HG02852 (cell line): ENCODE data around the gene DTX1.
"Not testable (repeated sequence)": the region's sequence is repeated elsewhere in the genome, so short reads cannot be mapped to it uniquely, and the experiment has no call there.

ENCODE experiments used
- ATAC-seq: cut with Tn5 transposase; IDR thresholded peaks from one replicate; pipeline ENCODE4 v1.9.1; 2021; ENCODE audit warnings: mild to moderate bottlenecking, moderate library complexity; ENCODE audit not compliant: unreplicated experiment

The DTX1 gene

GRCh38 chr12:113135178-113136127 lies 78.9 kb downstream of the DTX1 start, which contains the start of gene RASAL1:
RASAL1 (minus strand) TSS chr12:113135761; CDS start chr12:113135462, 299 bp downstream.
- ATAC-seq = no peak

- no peak for ATAC-seq
Observed at GRCh38 chr12:113136128-113136989, 79.8 kb downstream of the DTX1 start.

GRCh38 chr12:113136990-113137511 lies 80.5 kb downstream of the DTX1 start:
- ATAC-seq = no peak

DNA sequence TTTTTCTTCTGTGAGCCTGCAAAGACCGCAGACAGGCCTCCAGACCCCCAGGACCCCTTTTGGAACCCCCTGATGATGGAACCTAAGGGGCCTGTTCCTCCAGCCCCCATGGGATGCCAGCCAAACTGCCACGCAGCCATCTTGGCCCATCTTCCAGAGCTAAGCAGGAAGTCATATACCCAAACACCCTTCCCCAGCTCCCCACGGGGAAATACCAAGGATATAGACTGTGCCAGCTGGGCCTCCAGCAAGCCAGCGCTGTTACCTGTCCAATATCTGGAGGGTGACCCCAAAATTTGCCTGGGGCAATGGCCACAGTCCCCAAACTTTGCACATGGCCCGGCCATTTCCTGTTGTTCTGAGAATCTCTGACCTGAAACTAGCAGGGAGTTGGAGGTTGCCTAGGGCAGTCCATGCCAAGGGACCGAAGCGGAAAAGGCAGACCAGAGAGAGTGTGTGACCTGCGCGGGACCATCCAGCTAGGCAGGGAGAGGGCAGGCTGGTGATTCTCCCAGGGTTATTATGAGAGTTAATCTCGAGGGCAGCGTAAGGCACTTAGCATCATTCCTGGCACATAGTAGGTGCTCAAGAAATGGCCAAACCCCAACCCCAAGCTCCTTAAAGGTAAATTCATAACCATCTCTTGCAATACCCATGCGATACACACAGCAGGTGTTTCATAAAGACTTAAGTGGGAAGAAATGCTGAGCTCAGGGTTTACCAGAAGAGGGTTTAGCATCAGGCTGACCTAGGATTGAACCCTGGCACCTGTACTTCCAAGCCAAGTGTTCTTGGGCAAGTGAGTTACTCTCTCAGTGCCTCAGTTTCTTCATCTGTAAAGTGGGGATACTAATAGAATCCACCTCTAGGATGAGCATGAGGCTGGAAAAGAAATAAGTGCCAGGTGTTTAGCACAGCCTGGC lies 81.6 kb downstream of the DTX1 start:
- no peak for ATAC-seq

DNA sequence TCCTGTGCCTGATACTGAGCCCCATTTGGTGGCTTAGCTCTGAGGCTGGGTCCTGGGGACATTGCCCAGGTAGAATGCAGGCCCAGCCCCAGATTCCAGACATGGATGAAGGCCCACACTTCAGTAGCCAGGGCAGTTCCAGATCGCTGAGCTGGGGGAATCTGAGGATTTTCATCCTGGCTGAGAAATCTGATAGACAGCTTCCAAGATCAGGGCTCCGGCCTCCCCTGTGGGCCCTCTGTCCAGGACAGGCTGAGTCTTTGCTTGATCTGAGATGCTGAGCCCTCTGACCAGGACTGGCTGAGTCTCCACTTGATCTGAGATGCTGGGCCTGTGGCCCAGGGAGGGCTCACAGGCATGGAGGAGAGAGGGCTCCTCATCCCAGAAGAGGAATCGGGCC lies 82.3 kb downstream of the DTX1 start:
- ATAC-seq = no peak

DNA sequence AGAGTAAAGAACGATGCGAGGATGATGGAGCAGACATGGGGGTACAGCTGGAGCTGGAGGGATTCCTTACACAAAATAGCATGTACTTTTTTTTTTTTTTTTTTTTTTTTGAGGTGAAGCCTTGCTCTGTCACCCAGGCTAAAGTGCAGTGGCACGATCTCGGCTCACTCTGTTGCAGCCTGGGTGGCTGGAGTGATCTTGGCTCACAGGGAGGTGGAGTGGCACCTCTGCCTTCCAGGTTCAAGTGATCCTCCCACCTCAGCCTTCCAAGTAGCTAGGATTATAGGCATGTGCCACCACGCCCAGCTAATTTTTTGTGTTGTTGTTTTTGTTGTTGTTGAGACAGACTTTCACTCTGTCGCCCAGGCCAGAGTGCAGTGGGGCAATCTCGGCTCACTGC lies 84.2 kb downstream of the DTX1 start:
- ATAC-seq = no peak

- not testable (repeated sequence) for ATAC-seq
Observed at GRCh38 chr12:113141716-113142115, 85.2 kb downstream of the DTX1 start.

- ATAC-seq = no peak
Observed at GRCh38 chr12:113142173-113142885, 85.8 kb downstream of the DTX1 start.

- no peak for ATAC-seq
Observed at GRCh38 chr12:113142886-113143332, 86.4 kb downstream of the DTX1 start.

- no peak for ATAC-seq
Observed at GRCh38 chr12:113143959-113144358, 87.4 kb downstream of the DTX1 start.

DNA sequence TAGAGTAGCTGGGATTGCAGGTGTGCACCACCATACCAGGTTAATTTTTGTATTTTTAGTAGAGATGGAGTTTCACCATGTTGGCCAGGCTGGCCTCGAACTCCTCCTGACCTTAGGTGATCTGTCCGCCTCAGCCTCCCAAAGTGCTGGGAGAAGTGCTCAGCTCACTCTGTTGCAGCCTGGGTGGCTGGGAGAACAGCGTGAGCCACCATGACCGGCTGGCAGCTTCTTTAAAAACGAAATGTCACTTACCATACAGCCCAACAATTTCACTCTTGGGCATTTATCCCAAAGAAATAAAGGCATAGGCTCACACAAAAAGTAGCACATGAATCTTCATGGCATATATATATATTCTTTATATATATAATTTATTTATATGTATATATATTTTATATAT lies 88.3 kb downstream of the DTX1 start:
- no peak for ATAC-seq

GRCh38 chr12:113145720-113146551 lies 89.4 kb downstream of the DTX1 start:
- ATAC-seq = no peak

DNA sequence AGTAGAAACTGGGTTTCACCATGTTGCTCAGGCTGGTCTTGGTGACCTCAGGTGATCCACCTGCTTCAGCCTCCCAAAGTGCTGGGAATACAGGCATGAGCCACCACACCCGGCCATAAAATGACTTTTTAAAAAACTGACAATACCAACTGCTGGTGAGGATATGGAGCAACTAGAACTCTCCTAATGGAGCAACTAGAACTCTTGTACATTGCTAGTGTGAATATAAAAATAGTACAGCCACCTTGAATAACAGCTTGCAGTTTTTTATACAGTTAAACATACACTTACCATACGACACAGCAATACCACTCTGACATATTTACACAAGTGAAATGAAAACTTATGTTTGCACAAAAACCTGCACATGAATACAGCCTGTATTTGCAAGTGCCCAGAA lies 90.5 kb downstream of the DTX1 start:
- no peak for ATAC-seq
